ENCODE results near the gene PCNX2.

The PCNX2 gene

DNA sequence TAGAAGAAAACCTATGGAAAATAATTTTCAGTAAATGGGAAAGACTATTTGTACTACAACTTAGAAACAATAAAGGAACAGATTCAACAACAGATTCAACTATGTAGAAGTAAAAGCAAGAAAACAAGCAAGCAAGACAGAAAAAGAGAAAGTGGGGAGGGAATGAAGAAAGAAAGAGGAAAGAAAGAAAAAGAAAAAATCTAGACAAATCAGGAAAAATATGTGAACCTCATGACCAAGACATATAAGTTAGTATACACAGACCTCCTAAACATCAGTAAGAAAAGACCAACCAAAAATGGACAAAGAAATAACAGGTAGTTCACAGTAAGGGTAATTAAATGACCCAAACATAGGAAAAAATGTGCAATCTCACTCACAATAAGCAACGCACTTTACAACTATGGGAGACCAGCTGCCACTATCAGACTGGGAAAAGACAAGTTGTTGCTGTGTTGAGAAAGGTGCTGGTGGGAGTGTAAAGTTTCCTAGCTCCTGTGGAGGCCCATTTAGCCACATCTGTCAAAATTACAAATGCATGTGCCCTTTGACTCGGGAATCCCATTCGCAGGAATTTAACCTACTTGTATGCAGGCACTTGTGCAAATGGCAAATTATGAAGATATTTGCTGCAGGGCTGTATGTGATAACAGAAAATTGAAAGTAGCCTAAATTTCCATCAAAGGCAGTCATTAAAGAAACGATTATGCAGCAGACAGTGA, 18.1 kb upstream of the PCNX2 start:
- no peak for DNase-seq

DNA sequence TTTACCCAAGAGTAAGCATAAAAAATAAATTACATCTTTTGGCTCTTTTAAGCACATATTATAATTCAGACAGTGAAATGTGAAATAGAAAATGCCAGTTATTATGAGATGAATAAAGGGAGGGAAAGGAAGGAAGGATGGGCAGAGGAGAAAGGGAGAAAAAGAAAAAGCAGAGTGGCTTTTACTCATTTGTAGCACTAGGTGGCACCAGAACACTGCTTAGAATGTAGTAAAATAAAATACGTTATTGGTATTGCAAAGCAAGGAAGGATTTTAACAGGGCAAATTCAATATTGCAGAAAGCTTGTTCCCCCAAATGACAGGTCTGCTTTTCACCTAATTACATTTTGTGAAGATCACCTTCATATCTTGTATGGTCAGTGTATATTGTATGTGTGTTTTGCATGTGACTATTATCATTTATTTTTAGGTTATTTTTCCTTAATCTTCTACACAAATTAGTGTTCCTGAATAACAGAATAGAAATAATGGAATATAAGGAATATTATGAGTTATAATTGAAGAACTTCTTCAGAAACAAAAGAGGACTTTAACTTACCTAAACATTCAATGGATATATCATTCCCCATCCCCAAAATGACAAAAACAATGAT, 9.1 kb upstream of the PCNX2 start:
- peak; percentile 35 for DNase-seq

DNA sequence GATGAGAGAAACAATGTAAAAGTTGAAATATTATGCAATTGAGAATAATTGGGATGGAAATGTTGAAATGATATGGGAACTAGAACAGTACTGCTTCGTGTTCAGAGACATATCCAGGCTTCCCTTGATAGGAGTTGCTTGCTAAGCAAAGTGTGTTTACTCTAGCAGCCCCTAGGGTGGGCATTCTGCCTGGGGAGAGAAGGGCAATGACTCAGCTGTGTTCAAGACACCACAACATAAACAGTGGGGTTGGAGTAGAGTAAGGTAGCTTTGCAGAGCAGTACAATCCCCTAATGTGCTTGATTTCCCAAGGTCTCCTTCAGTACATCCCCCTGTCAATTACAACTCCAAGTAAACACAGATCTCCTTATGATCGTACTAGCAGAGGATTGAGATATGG, 4.8 kb upstream of the PCNX2 start:
- no peak for DNase-seq

DNA sequence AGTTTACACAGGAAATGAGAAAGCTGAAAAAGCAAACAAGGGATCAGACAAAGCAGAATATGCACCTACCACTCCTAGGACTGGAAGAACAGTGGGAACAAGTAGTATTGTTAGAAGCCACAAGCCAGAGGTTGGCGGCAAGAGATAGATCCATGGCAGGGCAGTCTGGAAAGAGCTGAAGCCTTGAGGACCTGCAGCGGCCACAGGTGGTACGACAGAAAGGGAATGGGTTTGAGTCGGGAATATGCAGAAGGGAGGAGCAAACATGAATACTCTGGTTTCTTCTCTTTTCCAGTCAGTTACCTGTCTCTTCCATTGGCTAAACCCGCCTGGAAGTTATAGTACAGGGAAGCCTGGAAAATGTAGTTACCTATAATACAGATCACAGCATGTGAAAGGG, 3.9 kb upstream of the PCNX2 start:
- DNase-seq: no peak

DNA sequence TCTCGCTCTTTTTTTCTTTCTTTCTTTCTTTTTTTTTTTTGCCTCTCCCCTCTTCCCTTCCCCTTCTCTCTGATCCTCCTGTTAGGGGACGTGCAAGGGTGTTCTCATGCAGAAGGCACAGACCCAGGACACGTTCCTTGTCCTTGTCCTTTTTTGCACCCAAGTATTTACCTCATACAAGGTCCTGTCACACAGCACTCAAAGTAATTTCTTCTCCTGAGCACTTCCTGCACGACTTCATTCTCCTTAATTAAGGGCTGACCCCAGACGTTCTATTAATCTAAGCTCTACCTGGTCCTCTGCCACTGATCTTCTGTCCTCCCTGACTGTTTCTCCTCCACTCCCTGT, 424 bp upstream of the PCNX2 start:
- no peak for DNase-seq

DNA sequence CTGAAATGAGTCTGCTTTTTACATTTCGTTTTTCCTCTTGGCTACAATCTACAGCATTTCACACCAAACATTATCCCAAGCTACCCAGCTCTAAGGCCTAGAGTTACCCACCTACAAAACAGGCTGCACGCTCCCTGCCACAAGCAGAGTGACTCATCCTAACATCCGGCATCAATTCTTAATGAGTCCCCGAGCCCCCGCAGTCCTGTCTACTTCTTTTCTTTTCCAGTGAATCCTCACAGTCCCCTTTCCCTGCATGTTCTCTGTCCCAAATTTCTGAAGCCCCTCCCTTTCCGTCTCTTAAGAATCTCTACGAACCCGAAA, 650 bp downstream of the PCNX2 start:
- no peak for DNase-seq

DNA sequence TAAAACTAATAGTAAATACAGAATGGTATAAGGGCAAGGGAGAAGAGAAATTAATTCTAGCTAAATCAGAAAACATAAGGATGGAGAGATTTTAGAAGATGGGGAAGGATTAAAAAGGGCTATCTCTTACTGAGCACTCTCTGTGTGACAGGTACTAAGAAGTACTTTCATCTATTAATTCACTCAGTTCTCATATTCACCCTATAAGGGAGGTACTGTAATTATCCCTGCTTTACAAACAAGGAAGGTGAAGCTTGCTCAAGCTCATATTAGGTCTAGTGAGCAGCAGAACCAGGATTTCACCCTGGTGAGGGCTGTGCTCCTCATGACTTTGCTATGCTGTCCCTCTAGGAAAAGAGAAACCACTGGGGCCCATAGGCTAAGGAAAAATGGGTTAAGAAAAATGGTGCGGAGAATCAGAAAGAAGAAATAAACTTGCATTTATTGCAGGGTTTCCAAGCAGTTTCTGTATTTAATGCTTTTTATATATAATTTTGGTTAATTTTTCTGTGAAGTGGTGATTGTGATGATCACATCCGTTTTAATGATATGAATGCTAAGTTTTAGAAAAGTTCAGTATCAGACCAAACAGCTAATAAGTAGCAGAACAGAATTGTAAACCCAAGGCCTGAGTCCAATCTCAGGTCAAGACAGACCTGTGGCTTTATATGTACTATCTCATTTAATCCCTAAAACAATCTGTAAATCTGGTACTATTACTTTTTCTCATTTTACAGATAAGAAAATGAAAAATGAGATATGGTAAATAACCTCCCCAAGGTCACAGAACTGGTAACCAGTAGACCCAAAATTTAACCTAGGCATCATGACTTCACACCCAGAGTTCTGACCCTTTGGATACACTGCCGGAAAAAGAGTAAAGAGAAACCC, 1.7 kb downstream of the PCNX2 start:
- DNase-seq: no peak

DNA sequence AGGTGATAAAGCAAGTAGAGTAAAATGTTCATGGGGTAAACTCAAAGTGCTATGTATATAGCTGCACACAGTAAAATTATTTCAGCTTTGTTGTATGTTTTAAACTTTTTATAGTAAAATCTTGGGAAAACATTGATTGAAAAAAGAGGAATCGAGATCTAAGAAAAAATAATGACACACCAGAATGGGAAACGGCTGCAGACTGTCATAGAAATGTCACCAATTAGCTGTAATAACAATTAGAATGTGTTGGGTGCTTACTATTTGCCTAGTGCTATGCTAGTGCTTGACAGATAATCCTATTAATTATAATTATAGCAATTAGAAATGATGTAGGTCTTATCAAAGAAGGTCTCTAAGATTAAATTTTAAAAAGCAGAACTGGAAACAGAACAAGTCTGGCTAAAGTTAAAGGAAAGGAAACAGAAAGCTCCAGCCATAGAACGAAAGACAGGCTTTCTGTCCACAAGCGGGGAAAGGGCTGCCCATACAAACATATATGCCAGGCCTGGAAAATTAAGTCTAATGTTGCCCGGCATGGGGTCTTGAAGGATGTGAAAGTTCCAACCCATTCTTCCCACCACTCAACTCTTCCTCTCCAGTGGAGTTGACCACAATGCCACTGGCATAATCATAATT, 5.0 kb downstream of the PCNX2 start:
- DNase-seq: no peak

DNA sequence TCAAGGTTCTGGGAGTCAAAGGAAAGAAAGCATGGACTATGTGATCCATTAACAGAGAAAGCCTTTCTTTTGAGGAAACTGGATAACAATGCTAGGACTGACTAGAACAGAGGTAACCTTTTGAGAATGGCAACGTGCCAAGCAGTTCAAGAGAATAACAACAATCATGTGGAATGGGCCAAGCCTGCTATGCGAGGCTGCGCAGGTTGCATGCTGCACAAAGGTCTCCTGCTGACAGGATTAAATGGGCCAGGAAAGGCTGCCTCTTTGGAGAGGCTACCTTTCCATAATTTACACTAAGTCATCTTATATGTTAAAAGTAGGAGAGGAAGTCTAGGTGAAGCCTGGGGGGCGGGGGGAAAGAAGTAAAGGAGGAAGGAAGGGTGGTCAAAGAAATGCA, 5.8 kb downstream of the PCNX2 start:
- no peak for DNase-seq

DNA sequence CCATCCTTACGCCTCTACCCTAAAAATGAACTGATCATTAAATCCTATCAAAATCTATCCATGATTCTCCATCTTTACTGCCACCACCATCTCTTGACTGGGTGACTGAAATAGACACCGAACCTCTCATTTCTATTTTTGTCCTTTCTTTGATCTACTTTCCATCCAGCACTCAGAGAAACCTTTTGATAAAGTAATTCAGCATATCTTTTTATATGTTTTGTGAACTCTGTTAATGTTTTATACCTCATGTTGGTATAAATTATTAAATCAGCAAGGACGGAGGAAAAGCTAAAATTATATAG, 13.0 kb downstream of the PCNX2 start:
- no peak for DNase-seq

DNA sequence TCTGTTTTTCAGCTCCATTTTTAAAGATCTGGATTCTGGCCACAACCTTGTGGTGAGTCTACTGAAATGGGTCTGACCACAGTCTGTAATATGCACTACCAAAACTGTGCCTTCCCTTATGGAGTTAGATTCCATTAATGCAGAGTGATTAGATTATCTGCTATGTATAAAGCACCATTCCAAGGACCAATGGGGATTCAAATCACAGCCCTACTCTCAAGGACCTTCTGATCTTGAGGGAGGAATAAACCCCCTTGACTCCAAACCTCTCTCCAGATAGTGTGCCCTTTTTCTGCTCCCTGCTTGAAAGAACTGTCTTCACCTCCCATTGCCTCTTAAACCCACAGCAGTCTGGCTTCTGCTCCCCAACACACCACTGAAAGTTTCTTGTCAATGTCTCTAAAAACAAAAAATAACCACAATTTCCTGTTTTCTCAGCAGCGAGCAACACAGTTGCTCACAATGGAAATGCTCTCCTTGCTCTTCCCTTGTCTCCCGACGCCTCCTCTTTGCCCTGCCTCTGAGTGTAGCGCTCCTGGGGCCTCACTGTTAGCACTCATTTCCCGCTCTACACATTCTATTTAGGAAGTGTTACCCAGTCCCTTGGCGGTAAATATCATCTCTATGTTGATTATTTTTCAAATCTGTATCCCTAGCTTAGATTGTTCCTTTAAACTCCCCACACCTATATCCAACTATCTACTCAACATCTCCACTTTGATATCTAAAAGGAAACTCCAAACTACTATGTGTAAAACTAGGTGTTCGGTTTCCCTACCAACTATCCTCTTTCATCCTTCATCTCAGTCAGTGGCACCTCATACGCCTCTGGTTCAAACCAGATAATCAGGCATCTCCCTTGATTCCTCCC, 13.6 kb downstream of the PCNX2 start:
- DNase-seq: no peak

DNA sequence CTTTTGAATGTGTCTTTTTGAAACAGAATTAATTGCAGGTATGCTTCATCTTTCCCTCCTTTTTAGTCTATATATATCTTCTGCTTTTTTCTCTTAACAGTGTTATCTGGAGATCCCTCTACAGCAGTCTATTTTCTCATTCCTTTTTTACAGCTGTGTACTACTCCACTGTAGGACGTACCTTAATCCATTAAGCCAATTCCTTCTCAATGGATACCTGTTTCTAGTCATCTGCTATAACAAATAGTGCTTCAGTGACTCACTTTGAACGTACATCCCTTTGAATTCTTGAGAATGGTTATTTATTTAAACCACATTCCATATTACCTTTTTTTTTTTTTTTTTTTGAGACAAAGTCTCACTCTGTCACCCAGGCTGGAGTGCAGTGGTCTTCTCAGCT, 15.6 kb downstream of the PCNX2 start:
- DNase-seq: no peak

DNA sequence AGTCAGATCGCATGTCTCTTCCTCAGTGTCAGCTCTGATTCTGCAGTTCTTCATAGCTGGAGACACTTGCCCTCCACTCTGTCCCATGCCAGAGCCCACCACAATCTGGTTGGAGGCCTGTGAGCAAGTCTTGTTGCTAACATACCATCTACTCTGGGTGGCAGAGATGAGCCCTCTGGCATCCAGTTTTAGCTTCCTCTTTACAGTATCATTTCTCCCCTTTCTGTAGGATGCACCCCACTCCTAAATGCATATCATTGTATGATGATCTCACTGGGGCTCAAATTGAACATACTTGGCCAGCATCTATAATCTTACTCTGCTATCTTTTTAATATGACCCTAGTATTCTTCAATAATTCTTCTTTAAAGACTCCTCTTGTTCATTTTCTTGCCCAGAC, 16.9 kb downstream of the PCNX2 start:
- no peak for DNase-seq

DNA sequence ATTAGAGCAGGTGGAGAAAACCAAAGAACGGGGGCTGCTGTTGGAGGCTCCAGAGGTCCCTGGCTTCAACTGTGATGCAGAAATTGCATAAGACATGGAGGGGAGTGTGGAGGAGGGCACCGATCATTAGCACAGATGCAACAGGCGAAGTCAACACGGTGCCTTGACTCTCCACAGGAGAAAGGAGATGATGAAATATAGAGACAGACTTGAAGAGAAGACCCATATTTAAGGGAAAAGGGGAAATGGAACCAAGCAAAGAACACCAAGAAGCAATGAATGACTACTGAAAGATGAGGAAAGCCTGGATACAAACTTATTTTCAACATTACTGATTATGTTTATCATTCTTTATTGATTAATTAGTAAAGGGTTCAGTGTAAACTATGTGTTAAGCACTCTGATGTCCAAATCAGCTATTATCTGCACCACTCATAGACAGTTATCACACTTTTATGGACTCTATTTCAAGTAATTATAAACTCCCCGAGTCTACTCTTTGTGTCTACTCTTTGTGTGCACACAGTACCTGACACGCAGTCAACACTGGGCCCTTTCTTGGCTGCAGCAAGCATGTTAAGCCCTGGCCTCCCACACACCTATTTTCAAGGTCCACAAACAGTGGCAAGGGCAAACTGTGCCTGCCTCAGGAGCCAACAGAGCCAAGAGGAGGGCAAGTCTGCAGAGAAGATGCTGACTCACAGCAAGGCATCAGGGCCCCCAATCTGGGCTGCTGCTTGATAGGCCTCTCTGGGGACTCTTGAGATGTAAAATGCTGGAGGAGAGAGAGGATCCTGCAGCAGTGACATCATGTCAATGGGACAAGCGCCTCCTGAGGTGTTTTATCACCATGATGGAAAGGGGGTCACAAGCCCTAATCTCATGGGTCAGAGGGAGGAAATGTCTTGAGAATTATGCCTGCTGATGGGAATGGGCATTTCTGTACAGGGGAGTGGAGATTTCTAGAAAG, 17.6 kb downstream of the PCNX2 start:
- DNase-seq: no peak

DNA sequence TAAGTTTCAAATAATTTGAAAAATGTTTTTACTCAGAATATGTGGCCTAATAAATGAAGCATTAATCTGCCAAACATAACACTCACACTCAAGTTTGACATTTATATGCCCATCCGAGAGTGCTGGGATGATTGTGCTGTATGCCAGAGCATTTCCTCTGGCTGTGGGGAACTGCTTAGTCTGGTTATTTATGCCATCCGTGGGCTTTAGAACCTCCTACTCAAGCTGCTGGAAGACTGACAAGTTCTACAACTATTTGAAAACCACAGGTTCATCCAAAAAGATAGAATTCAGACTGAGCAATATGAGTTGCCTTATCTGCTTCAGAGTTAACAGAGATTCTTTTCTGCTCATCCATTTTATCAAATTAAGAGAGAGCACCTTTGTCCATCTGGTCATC, 25.9 kb downstream of the PCNX2 start:
- DNase-seq: no peak

DNA sequence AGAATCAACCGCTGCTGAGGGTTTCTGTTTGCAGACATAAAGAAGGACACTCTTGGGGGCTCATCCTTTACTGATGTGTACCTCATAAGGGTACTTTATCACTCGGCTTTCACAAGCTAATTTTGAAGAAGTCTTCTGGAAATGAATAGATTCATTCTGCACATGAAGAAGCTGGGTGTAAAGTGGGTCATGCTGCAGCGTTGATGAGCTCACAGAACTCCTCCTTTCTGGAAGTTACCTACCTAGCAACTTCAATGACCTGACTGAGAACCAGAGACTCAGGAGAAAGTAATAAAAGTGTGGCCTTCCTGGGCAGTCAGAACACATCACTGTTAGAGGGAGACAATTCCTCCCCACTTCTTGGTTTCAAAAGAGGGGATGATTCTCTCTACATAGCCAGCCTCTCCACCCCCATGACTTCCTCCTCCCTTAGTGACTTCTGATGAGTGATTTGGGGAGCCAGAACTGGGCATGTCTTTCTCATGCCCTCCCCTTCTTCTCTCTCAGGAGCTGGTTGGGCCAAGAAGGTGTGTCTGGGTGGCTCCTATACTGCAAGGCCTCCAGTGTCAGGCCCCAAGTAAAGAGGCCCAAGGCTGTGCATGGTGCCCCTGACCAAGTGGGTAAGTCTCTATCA, 27.0 kb downstream of the PCNX2 start:
- DNase-seq: no peak

DNA sequence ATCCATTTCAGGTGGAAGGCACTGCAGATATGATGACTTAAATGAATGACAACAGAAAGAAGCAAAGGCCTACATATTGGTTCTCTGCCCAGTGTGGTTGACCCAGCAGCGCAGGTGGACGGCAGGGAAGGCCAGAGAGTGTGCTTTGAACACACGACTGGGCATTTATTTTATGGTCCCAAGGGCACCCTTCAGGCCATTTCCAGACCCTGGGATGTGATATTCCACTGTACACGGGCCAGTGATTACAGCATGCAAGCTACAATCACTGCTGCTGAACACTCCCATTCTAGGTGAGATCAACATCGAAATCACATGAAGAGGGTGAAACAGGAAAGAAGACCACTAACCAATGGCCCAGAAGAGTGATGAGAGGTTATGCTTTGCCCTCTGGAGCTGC, 33.8 kb downstream of the PCNX2 start:
- DNase-seq: no peak

DNA sequence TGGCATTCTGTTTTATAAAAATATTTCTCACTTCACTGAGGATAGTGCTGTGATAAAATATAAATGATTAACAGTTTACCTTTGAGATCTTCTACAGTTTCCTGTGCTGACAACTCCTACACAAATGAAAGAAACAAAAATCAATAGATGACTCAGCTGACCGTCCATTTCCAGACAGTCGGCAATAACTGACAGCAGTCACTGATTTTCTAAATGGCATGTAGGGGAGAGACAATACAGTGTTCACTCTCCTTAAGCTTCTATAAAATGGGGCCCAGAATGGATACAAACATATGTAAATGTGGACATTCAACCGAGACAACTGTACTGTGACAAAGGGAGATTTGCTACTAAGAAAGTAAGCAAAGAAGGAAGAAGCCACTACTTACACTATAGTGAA, 34.3 kb downstream of the PCNX2 start:
- no peak for DNase-seq

DNA sequence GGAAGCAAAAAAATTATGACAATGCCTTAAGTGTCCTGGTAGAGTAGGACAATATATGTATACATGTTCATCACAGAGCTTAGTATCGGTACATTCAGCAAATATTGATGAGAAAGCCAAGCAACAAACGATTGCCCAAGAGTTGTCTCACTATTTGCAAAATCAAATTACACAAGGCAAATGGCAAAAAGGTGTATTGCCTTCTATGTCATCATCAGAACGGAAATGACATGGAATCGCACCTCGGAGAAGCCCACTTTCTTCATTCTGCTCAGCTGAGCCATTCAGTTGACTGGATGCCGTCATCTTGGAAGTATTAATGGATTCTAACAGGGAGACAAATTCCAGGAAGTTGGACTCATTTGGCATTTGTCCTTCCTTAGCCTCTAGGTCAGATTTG, 37.7 kb downstream of the PCNX2 start:
- no peak for DNase-seq

DNA sequence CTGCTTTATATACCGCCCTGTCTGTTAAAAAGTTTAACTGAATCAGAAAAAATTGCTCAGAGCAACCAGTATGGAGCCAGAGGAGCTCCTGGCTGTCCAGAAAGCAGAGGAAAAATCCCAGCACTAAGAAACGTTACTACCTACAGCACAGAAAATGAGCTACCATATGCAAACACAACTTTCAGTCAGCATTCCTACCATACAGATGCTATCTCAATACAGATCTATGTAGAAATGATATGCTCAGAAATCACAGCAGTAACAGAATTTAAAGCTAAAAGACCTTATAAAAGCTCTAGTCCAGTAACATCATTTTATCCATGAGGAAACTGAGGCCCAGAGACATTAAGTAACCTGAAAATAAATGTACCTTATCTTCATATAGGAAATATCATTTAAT, 38.7 kb downstream of the PCNX2 start:
- DNase-seq: no peak

DNA sequence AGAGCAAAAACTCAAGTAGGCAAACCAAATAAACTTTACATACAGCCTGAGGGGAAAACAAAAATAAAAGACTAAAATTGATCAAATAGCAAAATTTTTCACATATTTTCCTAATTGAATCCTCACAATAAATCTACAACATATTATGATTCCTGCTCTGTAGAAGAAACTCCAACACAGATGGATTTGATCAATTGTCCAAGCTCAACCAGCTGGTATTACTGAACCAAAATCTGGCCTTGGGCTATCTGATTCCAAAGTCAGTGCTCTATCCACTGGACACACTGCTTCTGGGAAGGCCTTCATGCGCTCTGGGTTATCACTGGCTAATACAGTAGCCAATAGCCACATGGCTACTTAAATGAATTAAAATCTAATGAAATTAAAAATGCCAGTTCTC, 39.3 kb downstream of the PCNX2 start:
- DNase-seq: no peak

Data from midbrain (tissue), 1 donor.